Astrocyte (in vitro differentiated cells and primary cell): ENCODE results near the gene NABP2.

Experiments
- EZH2 ChIP-seq: IDR thresholded peaks from 2 replicates; pipeline ENCODE4 v1.6.1; 2012; ENCODE audit warnings: mild to moderate bottlenecking, low read length, inconsistent platforms; ENCODE audit not compliant: insufficient read depth
- TF ChIP-seq, protein P1 (sequence below): IDR thresholded peaks from 2 replicates; pipeline ENCODE4 v1.5.1; 2011; ENCODE audit warnings: low read depth, mild to moderate bottlenecking, inconsistent platforms, low read length, moderate library complexity; ENCODE audit not compliant: insufficient read depth

DNA sequence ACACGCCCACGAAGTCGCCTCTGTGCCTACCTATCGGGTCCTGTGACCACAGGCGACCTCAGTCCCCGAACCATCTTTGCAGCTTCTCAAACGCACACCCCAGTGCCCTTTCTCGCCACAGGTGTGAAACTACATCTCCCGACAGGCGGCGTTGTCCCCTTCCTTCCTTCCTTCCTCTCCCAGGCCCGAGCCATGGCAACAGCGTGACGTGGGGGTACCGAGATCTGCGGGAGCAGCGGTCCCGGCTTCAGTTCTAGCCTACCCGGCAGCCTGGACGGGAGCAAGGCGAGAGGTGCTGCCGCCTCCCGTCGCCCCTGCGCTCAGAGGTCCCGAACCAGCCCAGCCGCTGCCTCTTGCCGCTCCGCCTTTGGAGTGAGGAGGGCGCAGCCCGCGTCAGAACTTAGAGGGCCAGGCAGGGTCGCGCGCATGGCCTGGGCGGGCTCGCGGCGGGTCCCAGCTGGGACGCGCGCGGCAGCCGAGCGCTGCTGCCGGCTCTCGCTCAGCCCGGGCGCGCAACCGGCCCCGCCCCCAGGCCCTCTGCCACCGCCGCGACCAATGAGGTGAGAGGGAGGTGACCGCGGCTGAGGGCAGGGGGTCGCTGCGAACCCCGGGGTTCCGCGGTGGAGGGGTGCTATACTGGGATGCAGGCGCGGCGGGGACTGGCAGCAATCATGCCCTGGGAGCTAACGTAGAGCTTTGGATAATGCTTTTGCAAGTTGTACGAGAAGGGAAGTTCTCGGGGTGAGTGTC, 42.7 kb downstream of the NABP2 start, which contains the start of gene COQ10A:
- TF ChIP-seq, protein P1, sequence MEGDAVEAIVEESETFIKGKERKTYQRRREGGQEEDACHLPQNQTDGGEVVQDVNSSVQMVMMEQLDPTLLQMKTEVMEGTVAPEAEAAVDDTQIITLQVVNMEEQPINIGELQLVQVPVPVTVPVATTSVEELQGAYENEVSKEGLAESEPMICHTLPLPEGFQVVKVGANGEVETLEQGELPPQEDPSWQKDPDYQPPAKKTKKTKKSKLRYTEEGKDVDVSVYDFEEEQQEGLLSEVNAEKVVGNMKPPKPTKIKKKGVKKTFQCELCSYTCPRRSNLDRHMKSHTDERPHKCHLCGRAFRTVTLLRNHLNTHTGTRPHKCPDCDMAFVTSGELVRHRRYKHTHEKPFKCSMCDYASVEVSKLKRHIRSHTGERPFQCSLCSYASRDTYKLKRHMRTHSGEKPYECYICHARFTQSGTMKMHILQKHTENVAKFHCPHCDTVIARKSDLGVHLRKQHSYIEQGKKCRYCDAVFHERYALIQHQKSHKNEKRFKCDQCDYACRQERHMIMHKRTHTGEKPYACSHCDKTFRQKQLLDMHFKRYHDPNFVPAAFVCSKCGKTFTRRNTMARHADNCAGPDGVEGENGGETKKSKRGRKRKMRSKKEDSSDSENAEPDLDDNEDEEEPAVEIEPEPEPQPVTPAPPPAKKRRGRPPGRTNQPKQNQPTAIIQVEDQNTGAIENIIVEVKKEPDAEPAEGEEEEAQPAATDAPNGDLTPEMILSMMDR: peak; percentile 52
- TF ChIP-seq EZH2: no peak
